Skeletal muscle tissue (tissue), 4 donors: ENCODE measurements around the gene CCDC69. TPM values are rescaled to one million over a fixed set of nuclear protein-coding genes. Genes with fewer than 3 reads are reported as not detected.
A peak's percentile ranks its signal among the peaks of the same experiment; 100 is the strongest.
"Not testable (repeated sequence)": the region's sequence is repeated elsewhere in the genome, so short reads cannot be mapped to it uniquely, and the experiment has no call there.

ENCODE experiments used
- H3K27ac ChIP-seq: one replicate; pipeline ENCODE4 v1.7.0; 2013; ENCODE audit warnings: mild to moderate bottlenecking, low read depth, low read length, inconsistent platforms
- H3K27me3 ChIP-seq, 3 donors: one replicate each; pipeline ENCODE4 v1.7.0; 2013; ENCODE audit warnings: low read length in 3 of 3; ENCODE audit not compliant: control insufficient read depth in 3 of 3, insufficient read depth in 3 of 3
- H3K36me3 ChIP-seq, 3 donors: one replicate each; pipeline ENCODE4 v1.7.0; 2013; ENCODE audit warnings: low read length in 3 of 3; ENCODE audit not compliant: control insufficient read depth in 3 of 3, insufficient read depth in 3 of 3
- H3K4me1 ChIP-seq, 3 donors: one replicate each; pipeline ENCODE4 v1.7.0; 2013; ENCODE audit warnings: low read length in 3 of 3, mild to moderate bottlenecking in 3 of 3; ENCODE audit not compliant: control insufficient read depth in 3 of 3, insufficient read depth in 3 of 3
- H3K4me3 ChIP-seq, 3 donors: one replicate each; pipeline ENCODE4 v1.7.0; 2013; ENCODE audit warnings: low read length in 3 of 3
- H3K9ac ChIP-seq, 3 donors: one replicate each; pipeline ENCODE4 v1.7.0; 2013; ENCODE audit warnings: low read length in 3 of 3, mild to moderate bottlenecking in 3 of 3, moderate library complexity in 2 of 3, low read depth in 1 of 3
- H3K9me3 ChIP-seq, 3 donors: one replicate each; pipeline ENCODE4 v1.7.0; 2013; ENCODE audit warnings: low read length in 3 of 3; ENCODE audit not compliant: control insufficient read depth in 3 of 3
- total RNA-seq: library from RNA; depleted of rRNA; stranded (reverse); fragments of >200 nt; gene quantifications from one replicate; pipeline ENCODE4 v1.2.3, GENCODE V29; 2014
- donor health status: Osteomylitis.

The CCDC69 gene
- total RNA-seq, 1 donor from 2014 or later, result 21.9 TPM

- no peak overlapping the region for H3K27ac ChIP-seq
- no peak overlapping the region for H3K4me3 ChIP-seq
- peaks cover 12 to 25% (median 24%) of the 10 kb centered on the region in 3 donors for H3K36me3 ChIP-seq
- no peaks in the 10 kb centered on the region for H3K9me3 ChIP-seq
- H3K27me3 ChIP-seq, result no peaks in the 10 kb centered on the region
- H3K9ac ChIP-seq, result no peak overlapping the region
- H3K4me1 ChIP-seq, result peaks cover 12 to 21% (median 16%) of the 10 kb centered on the region in 3 donors
Measured at GRCh38 chr5:151178372-151178771, 45.5 kb downstream of the CCDC69 start.

GRCh38 chr5:151176268-151176667 is 47.6 kb downstream of the CCDC69 start:
- Histone ChIP-seq H3K36me3 (peaks cover 2 to 11% (median 5%) of the 10 kb centered on the region in 3 donors), H3K4me1 (peaks cover 12 to 21% (median 16%) of the 10 kb centered on the region in 3 donors)
- H3K9me3 ChIP-seq, H3K4me3 ChIP-seq, H3K9ac ChIP-seq, H3K27me3 ChIP-seq, H3K27ac ChIP-seq: not testable (repeated sequence)

- peak overlapping the region in 2 of 3 donors; percentile 4 to 44 for H3K9ac ChIP-seq
- H3K36me3 ChIP-seq, result peaks cover 0 to 4% (median 0%) of the 10 kb centered on the region in 3 donors
- H3K27ac ChIP-seq, result no peak overlapping the region
- no peaks in the 10 kb centered on the region for H3K27me3 ChIP-seq
- H3K4me3 ChIP-seq, result peak overlapping the region in 2 of 3 donors; percentile 39 to 51
- H3K4me1 ChIP-seq, result peaks cover 12 to 21% (median 16%) of the 10 kb centered on the region in 3 donors
- no peaks in the 10 kb centered on the region for H3K9me3 ChIP-seq
Measured at GRCh38 chr5:151174612-151175101, 49.2 kb downstream of the CCDC69 start.

- Histone ChIP-seq H3K9me3 (no peaks in the 10 kb centered on the region), H3K4me1 (peaks cover 19% of the 10 kb centered on the region in 3 donors), H3K36me3 (peaks cover 0 to 4% (median 0%) of the 10 kb centered on the region in 3 donors), H3K9ac (peak overlapping the region in 2 of 3 donors; percentile 4 to 44), H3K4me3 (peak overlapping the region in 2 of 3 donors; percentile 39 to 51), H3K27ac (no peak overlapping the region), H3K27me3 (no peaks in the 10 kb centered on the region)
Measured at GRCh38 chr5:151173711-151174611, 49.9 kb downstream of the CCDC69 start.

- H3K4me3 ChIP-seq, result no peak overlapping the region
Measured at GRCh38 chr5:151171529-151171928, 52.4 kb downstream of the CCDC69 start.

GRCh38 chr5:151168602-151169344 is 55.1 kb downstream of the CCDC69 start:
- H3K9me3 ChIP-seq, result no peaks in the 10 kb centered on the region
- H3K4me3 ChIP-seq, result no peak overlapping the region
- no peak overlapping the region for H3K27ac ChIP-seq
- H3K36me3 ChIP-seq, result no peaks in the 10 kb centered on the region
- H3K4me1 ChIP-seq, result peaks cover 15 to 19% (median 18%) of the 10 kb centered on the region in 3 donors
- H3K9ac ChIP-seq, result peak overlapping the region in 2 of 3 donors; percentile 25 to 43
- no peaks in the 10 kb centered on the region for H3K27me3 ChIP-seq

More at GRCh38 chr5:151171529-151171928, 52.4 kb downstream of the CCDC69 start:
- Histone ChIP-seq H3K4me1 (peaks cover 20 to 21% (median 21%) of the 10 kb centered on the region in 3 donors), H3K27me3 (no peaks in the 10 kb centered on the region), H3K9me3 (no peaks in the 10 kb centered on the region), H3K27ac (no peak overlapping the region), H3K9ac (no peak overlapping the region), H3K36me3 (no peaks in the 10 kb centered on the region)

GRCh38 chr5:151167022-151167421 is 56.9 kb downstream of the CCDC69 start:
- no peaks in the 10 kb centered on the region for H3K9me3 ChIP-seq
- no peaks in the 10 kb centered on the region for H3K27me3 ChIP-seq
- no peak overlapping the region for H3K4me3 ChIP-seq
- peaks cover 13 to 16% (median 15%) of the 10 kb centered on the region in 3 donors for H3K4me1 ChIP-seq
- H3K36me3 ChIP-seq, result no peaks in the 10 kb centered on the region
- H3K27ac ChIP-seq, result no peak overlapping the region
- no peak overlapping the region for H3K9ac ChIP-seq

GRCh38 chr5:151164687-151165392 is 59.1 kb downstream of the CCDC69 start:
- Histone ChIP-seq H3K36me3 (no peaks in the 10 kb centered on the region), H3K9ac (peak overlapping the region in 1 of 3 donors; percentile 16), H3K4me3 (no peak overlapping the region), H3K27me3 (no peaks in the 10 kb centered on the region), H3K9me3 (no peaks in the 10 kb centered on the region), H3K4me1 (peaks cover 13 to 16% (median 15%) of the 10 kb centered on the region in 3 donors), H3K27ac (no peak overlapping the region)

GRCh38 chr5:151162776-151163175 is 61.1 kb downstream of the CCDC69 start:
- Histone ChIP-seq H3K4me1 (peaks cover 14 to 20% (median 16%) of the 10 kb centered on the region in 3 donors), H3K9me3 (no peaks in the 10 kb centered on the region), H3K36me3 (no peaks in the 10 kb centered on the region), H3K27ac (no peak overlapping the region), H3K4me3 (no peak overlapping the region), H3K9ac (no peak overlapping the region), H3K27me3 (no peaks in the 10 kb centered on the region)
